Ascending aorta (tissue), 2 donors: ENCODE measurements around the gene CAMK2D. TPM values are rescaled to one million over a fixed set of nuclear protein-coding genes. Genes with fewer than 3 reads are reported as not detected.

Source experiments
- DNase-seq, 2 donors: peaks; one replicate each; pipeline ENCODE4 v3.0.0-alpha.2; 2019; ENCODE audit warnings: low spot score in 2 of 2
- H3K27ac ChIP-seq, 2 donors: fragments of 200-600 bp; sonication (generic); one replicate each; pipeline ENCODE4 v1.5.1; 2016 to 2017; ENCODE audit warnings: mild to moderate bottlenecking in 1 of 2
- H3K27me3 ChIP-seq: fragments of 200-600 bp; sonication (generic); one replicate; pipeline ENCODE4 v1.5.1; 2017
- H3K36me3 ChIP-seq, 2 donors: fragments of 200-600 bp; sonication (generic); one replicate each; pipeline ENCODE4 v1.5.1; 2016
- H3K4me1 ChIP-seq, 2 donors: fragments of 200-600 bp; sonication (generic); one replicate each; pipeline ENCODE4 v1.5.1; 2016 to 2017; ENCODE audit warnings: mild to moderate bottlenecking in 1 of 2
- H3K4me3 ChIP-seq, 2 donors: fragments of 200-600 bp; sonication (generic); one replicate each; pipeline ENCODE4 v1.5.1; 2016 to 2017; ENCODE audit warnings: mild to moderate bottlenecking in 1 of 2
- H3K9me3 ChIP-seq, 2 donors: fragments of 200-600 bp; sonication (generic); one replicate each; pipeline ENCODE4 v1.5.1; 2016
- CTCF ChIP-seq, 3 experiments: fragments of 200-600 bp in 2 of 3; fragments of 450-650 bp in 1 of 3; sonication (generic) in 2 of 3; IDR thresholded peaks; one replicate each; pipeline ENCODE4 v1.5.1; 2016 to 2019; ENCODE audit warnings: antibody characterized with exemption in 3 of 3, mild to moderate bottlenecking in 1 of 3, moderate library complexity in 1 of 3
- intact Hi-C: fragments of 100-400 bp; cut with DNase I; formaldehyde crosslinking; loops from one replicate; pipeline ENCODE4 v1.15.1; 2023
- total RNA-seq: library from RNA; depleted of rRNA; stranded (reverse); fragments of >200 nt; gene quantifications from one replicate; pipeline ENCODE4 v1.1.0, GENCODE V29; 2016

CAMK2D gene
- total RNA-seq, 1 donor from 2014 or later, result 23.8 TPM

- no peak overlapping the region for H3K27ac ChIP-seq
- H3K27me3 ChIP-seq, result no peaks in the 10 kb centered on the region
- no peaks in the 10 kb centered on the region for H3K36me3 ChIP-seq
- H3K9me3 ChIP-seq, result no peaks in the 10 kb centered on the region
- H3K4me1 ChIP-seq, result peaks cover 8 to 24% of the 10 kb centered on the region in 2 donors
- intact Hi-C loops, result loop anchor here (2.0 to 10.0 kb wide), 2 partner anchors 244 to 834 kb away; no protein-coding TSS in a partner anchor
- no peak overlapping the region for H3K4me3 ChIP-seq
- TF ChIP-seq CTCF (IDR thresholded peaks at IDR 0.05), result no peak
- DNase-seq, result no peak
Observed at GRCh38 chr4:113440371-113440770, 321.2 kb downstream of the CAMK2D start.

- H3K27ac ChIP-seq, result no peak overlapping the region
- H3K9me3 ChIP-seq, result no peaks in the 10 kb centered on the region
- no peaks in the 10 kb centered on the region for H3K27me3 ChIP-seq
- H3K36me3 ChIP-seq, result no peaks in the 10 kb centered on the region
- DNase-seq, result no peak
- intact Hi-C loops, result loop anchor here (5.0 kb wide), 1 partner anchor 34 kb away; no protein-coding TSS in a partner anchor
- no peak for TF ChIP-seq CTCF (IDR thresholded peaks at IDR 0.05)
- peaks cover 8 to 21% of the 10 kb centered on the region in 2 donors for H3K4me1 ChIP-seq
- no peak overlapping the region for H3K4me3 ChIP-seq
Observed at GRCh38 chr4:113438596-113438995, 322.9 kb downstream of the CAMK2D start.

GRCh38 chr4:113437129-113437528 lies 324.4 kb downstream of the CAMK2D start:
- H3K36me3 ChIP-seq, result no peaks in the 10 kb centered on the region
- no peak for TF ChIP-seq CTCF (IDR thresholded peaks at IDR 0.05)
- H3K4me1 ChIP-seq, result peaks cover 8 to 22% of the 10 kb centered on the region in 2 donors
- intact Hi-C loops, result loop anchor here (5.0 kb wide), 1 partner anchor 35 kb away; no protein-coding TSS in a partner anchor
- no peaks in the 10 kb centered on the region for H3K9me3 ChIP-seq
- H3K4me3 ChIP-seq, result no peak overlapping the region
- no peak for DNase-seq
- no peaks in the 10 kb centered on the region for H3K27me3 ChIP-seq
- peak overlapping the region; percentile 51 to 64 for H3K27ac ChIP-seq

- TF ChIP-seq CTCF (IDR thresholded peaks at IDR 0.05), result no peak
- Histone ChIP-seq H3K9me3 (no peaks in the 10 kb centered on the region), H3K27ac (peak overlapping the region; percentile 51 to 64), H3K4me1 (peaks cover 8 to 22% of the 10 kb centered on the region in 2 donors), H3K27me3 (no peaks in the 10 kb centered on the region), H3K4me3 (peak overlapping the region in 1 of 2 donors; percentile 1), H3K36me3 (no peaks in the 10 kb centered on the region)
- intact Hi-C loops, result loop anchor here (5.0 kb wide), 1 partner anchor 36 kb away; no protein-coding TSS in a partner anchor
- DNase-seq, result peak in 1 of 2 donors; percentile 63
Observed at GRCh38 chr4:113436360-113436759, 325.2 kb downstream of the CAMK2D start.

- Histone ChIP-seq H3K4me3 (peak overlapping the region in 1 of 2 donors; percentile 1), H3K36me3 (no peaks in the 10 kb centered on the region), H3K9me3 (no peaks in the 10 kb centered on the region), H3K4me1 (peaks cover 8 to 22% of the 10 kb centered on the region in 2 donors), H3K27me3 (no peaks in the 10 kb centered on the region), H3K27ac (peak overlapping the region; percentile 51 to 64)
- DNase-seq, result peak in 1 of 2 donors; percentile 80
- TF ChIP-seq CTCF (IDR thresholded peaks at IDR 0.05), result no peak
- intact Hi-C loops, result loop anchor here (5.0 kb wide), 1 partner anchor 36 kb away; no protein-coding TSS in a partner anchor
Observed at GRCh38 chr4:113435893-113436292, 325.6 kb downstream of the CAMK2D start.
